RCC 7860 (cell line): ENCODE measurements around the gene CCDC85C.

ENCODE experiments used
- DNase-seq: peaks from one replicate; pipeline ENCODE4 v3.0.0-alpha.2; 2015; ENCODE audit warnings: low spot score
- FAIRE-seq: peaks from 2 replicates; lab custom pipeline; 2012; peaks lifted over from hg19 to GRCh38; lab: Jason Lieb, UNC

The CCDC85C gene

DNA sequence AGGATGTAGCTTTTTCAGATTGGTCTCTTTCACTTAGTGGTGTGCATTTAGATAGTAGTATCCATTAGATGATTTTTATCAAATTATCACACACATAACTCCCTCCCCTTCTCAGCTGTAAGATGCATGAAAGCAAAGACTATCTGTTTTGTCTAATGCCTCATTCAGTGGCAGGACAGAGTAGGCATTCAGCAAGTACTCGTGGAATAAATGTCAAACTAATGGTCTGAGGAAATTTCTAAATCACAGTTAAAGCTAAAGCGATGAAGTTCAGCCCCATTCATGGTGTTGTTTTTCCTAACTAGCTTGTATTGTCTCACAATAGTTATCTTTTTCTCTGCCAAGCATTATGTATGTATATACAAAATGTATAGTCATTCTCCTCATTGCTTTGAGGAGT lies 106.7 kb downstream of the CCDC85C start:
- DNase-seq (no peak), FAIRE-seq (no peak)

DNA sequence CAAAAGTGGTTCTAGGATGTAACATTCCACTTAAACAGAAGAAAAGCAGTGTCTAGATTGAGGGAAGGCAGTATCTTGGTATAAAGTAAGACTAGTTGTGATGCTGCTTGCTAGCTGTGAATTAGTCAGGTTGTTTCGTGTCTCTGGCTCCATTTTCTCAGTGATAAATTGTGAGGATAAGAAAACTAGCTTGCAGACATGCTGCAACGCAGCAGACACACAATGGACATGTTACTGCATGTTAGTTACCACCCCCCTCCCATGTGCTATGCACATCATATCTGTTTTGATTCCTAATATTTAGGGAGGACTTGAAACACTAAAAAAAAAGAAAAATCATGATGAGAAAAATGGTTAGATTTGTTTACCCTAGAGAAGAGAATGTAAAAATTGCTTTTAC lies 119.9 kb downstream of the CCDC85C start:
- no peak for FAIRE-seq
- DNase-seq = no peak

- DNase-seq (no peak), FAIRE-seq (no peak)
Observed at GRCh38 chr14:99481745-99482099, 122.3 kb downstream of the CCDC85C start.

GRCh38 chr14:99480917-99481744 lies 122.9 kb downstream of the CCDC85C start, which contains the start of gene CCNK:
Gene CCNK (plus strand): TSS chr14:99481409. CDS start chr14:99492678, 11,269 bp downstream.
- FAIRE-seq (peak; percentile 88), DNase-seq (peak; percentile 95)

DNA sequence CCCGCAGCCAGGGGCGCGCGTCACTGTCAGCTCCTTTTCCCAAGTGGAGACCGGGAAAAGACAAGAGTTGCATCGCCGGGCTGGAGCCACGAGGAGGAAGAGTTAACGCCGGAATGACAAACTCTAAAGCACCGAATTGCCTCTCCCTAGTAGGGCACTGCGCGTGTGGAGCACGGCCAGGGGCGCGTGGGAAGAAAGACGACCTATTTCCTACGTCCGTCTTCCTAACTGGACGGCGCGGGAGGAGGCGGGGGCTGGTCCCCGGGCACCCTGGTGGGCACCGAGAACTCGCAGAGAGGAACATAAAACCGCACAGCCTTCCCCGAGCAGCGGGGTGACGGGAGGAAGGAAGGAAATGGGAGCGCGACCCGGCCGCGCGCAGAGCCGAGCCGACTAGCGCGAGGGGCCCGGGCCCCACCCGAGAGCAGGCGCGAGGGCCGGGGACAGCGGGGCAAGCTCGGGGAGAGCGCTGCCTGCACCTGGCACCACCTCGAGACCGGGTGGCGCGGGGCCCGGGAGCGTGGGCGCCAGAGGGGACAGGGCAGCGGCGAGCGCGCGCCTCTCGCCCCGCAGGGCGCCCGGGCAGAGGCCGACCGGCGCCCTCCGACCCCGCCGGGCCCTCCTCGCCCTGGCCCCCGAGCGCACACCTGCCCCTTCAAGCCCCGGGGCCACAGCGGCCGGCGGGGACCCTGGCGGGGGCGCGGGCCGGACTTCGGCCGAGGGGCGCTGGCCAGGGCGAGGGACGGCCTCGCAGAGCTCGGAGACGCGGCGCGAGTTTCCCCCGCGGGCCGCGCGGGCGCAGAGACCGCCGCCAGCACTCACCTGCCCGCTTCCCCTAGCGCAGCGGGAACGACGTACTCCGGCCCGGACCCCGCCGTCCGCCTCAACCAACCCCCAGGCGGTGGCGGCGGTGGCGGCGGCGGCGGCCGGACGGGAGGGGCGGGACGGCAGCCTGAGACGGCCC lies 123.8 kb downstream of the CCDC85C start, which contains the start of gene SETD3:
Gene SETD3 (minus strand): TSS at position 954 of the 964 bp plus-strand sequence. CDS start 15,054 bp downstream, outside the sequence.
- FAIRE-seq (no peak), DNase-seq (peak; percentile 14)

GRCh38 chr14:99479160-99479905 lies 124.7 kb downstream of the CCDC85C start:
- FAIRE-seq (no peak), DNase-seq (no peak)

DNA sequence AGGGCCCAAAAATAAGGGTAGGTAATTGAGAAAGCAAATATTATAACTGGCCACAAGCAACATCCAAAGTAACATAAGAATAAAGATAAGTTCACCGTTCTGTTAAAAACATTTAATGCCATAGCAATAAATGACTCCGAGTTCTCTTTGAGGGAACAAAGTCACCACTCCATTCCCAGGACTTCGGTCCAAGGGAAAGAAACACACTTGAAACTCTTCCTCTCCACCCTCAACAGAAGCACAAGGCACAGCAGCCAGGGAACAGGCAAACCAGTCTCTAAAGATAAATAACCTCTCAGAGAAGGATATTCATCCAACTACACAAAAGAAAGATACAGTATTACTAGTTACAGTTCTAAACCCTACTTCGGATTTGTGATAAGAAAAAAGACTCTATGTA lies 125.9 kb downstream of the CCDC85C start:
- no peak for FAIRE-seq
- DNase-seq = no peak

GRCh38 chr14:99476864-99477263 lies 127.1 kb downstream of the CCDC85C start:
- FAIRE-seq (peak; percentile 85), DNase-seq (peak; percentile 38)

DNA sequence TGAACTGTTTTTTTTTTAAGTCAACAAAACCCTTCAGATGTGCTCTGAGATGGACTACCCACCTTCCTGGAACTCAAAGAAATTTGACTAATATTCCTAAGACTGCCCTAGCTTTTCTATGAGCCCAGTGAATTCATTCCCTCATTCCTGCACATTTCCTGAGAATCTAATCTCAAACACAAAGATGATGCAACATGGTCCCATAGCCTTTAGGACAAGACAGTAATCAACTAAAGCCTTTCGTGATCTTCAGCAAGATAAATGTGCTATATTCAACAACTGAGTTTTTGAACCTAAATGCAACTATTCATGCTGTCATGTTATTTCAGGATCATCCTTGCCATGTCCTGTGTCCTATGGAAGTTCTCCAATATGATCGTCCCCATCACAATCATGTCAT lies 128.3 kb downstream of the CCDC85C start:
- no peak for FAIRE-seq
- no peak for DNase-seq

GRCh38 chr14:99475179-99475578 lies 128.8 kb downstream of the CCDC85C start:
- FAIRE-seq = no peak
- no peak for DNase-seq

DNA sequence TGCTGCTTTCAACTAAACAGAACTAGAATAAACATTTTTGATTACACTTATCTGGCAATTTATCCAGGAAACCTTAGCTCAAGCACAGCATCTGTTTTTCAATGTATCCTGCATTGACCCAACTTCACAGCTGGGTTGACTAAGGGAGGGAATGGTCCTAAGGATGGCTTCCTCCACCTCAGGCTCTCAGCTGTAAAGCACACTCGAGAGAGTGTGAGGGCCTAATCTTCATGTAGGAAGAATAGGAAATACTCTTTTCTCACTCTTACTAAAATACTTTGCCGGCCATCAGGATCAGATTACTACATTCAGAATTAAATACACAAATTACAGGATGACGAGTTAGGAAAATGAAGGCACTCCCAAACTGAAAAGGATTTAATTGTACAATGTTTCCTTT lies 130.5 kb downstream of the CCDC85C start:
- FAIRE-seq (no peak), DNase-seq (no peak)

- DNase-seq = no peak
- FAIRE-seq = no peak
Observed at GRCh38 chr14:99472937-99473336, 131.1 kb downstream of the CCDC85C start.

DNA sequence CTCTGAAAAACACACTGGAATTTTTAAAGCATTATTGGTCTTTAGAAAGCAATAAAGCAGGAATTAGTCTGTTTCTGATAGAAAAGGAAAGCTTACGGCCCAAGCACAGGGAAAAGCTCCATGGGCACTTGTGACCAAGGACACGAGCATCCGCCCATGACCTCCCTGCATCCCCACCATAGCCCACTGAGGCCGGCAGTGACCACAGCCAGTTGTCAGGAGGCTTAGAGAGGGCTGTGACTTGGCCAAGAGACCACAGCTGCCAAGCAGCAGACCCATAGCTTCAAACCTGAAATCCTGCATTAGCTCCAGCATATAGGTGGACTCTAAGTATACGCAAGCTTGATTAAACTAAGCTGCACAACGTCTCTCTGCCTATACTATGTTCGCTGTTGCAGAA lies 132.3 kb downstream of the CCDC85C start:
- no peak for FAIRE-seq
- DNase-seq = no peak

- no peak for FAIRE-seq
- DNase-seq = no peak
Observed at GRCh38 chr14:99468836-99469592, 135.0 kb downstream of the CCDC85C start.

GRCh38 chr14:99468081-99468480 lies 135.9 kb downstream of the CCDC85C start:
- no peak for FAIRE-seq

DNA sequence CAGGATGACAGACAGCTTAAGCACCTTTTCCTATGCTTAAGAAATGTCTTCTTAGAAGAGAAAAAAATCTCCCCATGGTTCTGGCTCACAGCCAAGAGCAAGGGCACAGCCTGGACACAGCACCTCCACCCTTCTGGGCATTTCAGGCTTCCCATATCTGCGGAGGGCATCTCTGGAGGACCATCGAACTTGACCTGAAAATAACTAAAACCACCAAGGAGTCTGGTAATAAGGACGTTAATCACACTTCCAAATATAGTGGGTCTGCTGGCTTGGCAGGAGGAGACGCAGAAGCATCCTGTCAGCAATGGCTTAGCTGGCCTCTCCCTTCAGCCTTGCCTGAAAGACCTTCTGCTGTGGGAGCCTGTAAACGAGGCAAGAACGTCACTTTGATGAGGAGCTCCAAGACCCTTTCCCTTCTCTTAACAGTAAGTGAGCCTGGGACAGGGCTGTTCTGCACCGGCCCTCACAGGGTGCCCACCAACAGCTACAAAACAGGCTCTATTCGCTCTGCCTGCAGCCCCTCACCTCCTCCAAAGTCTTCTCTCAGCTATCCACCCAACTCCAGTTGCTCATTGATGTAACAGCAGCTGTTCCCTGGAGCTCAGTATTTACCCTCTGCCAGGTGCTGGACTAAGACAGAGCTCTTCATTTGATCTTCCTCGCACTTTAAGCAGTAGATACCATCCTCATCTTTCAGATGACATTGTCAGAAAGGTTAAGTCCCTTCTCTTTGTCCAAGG lies 136.5 kb downstream of the CCDC85C start:
- FAIRE-seq (no peak), DNase-seq (no peak)

More at GRCh38 chr14:99468081-99468480, 135.9 kb downstream of the CCDC85C start:
- no peak for DNase-seq

- FAIRE-seq (no peak), DNase-seq (no peak)
Observed at GRCh38 chr14:99466758-99467157, 137.2 kb downstream of the CCDC85C start.

DNA sequence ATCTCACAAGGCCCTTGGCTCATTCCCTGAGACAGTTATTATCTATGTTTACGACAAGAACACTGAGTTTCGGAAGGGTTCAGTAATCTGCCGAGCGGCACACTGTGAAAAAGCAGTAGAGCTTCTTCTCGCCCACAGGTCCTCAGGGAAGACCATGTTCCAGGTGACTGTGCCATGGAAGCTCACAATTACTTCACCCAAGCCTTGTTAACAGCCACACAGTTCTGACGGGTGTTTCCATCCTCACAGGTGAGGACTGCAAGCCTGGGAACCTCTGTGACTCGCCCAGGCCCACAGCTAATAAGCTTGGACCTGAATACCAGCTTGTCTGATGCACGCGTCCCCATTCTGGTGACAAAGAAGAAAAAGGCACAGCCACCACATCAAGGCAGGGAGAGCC lies 138.7 kb downstream of the CCDC85C start:
- FAIRE-seq = no peak
- no peak for DNase-seq

- FAIRE-seq = no peak
- DNase-seq = no peak
Observed at GRCh38 chr14:99463974-99464373, 140.0 kb downstream of the CCDC85C start.
